ENCODE measurements around the gene ROBO3. TPM values are rescaled to one million over a fixed set of nuclear protein-coding genes. Genes with fewer than 3 reads are reported as not detected.

ROBO3 gene
- total and polyA plus RNA-seq, 2 donors (not counting 3 experiments of a cell fraction or from before 2014, with no cell fraction given), result 27.1 to 65.4 TPM

GRCh38 chr11:124896821-124897391 lies 31.7 kb downstream of the ROBO3 start:
- peak overlapping the region; percentile 76 to 89 (median 88) for H3K4me3 ChIP-seq (replicated peaks in 1 of 3; ENCODE audit: insufficient read depth in 1 of 3, low read depth in 1 of 3, low read length in 3 of 3)
- no peaks in the 10 kb centered on the region for H3K9me1 ChIP-seq (replicated peaks; ENCODE audit: control insufficient read depth, extremely low read depth, insufficient read depth, low read length)
- FAIRE-seq, result peak; percentile 77
- intact Hi-C loops (cut with micrococcal nuclease) (loop anchor here (1.0 to 10.0 kb wide), 5 partner anchors 21 to 1835 kb away; partner anchors contain the start of genes HSPA8 and STT3A), dilution Hi-C loops (cut with MboI; ENCODE audit: extremely low pct_ligation_motif_present, low sequenced_read_pairs) (no loop called here)
- DNase-seq (ENCODE audit: low read depth, low spot score), result no peak
- H3K4me2 ChIP-seq (ENCODE audit: insufficient read depth, low read length), result peak overlapping the region; percentile 78
- H2AFZ ChIP-seq (ENCODE audit: low read depth, low read length), result no peak overlapping the region
- BruUV-seq (replicated peaks), result no TSS peak
- ChIA-PET CTCF (interaction anchor here (0.7 to 5.7 kb wide), 11 partner anchors 9 to 189 kb away, joined by 3 to 70 read pairs (median 14); partner anchors contain the start of genes CCDC15 and HEPN1), POLR2A (interaction anchor here (0.9 to 4.2 kb wide), 6 partner anchors 9 to 56 kb away, joined by 5 to 39 read pairs (median 15); partner anchors contain the start of gene CCDC15)
- peaks cover 24 to 31% of the 10 kb centered on the region in 2 experiments for H3K36me3 ChIP-seq (ENCODE audit: control insufficient read depth in 2 of 2, extremely low read depth in 1 of 2, insufficient read depth in 2 of 2, low read length in 2 of 2)
- peaks cover 78% of the 10 kb centered on the region for H3K4me1 ChIP-seq (ENCODE audit: control insufficient read depth, extremely low read depth, insufficient read depth, low read length)
- no peaks in the 10 kb centered on the region for H3K27me3 ChIP-seq (ENCODE audit: control insufficient read depth in 2 of 2, insufficient read depth in 2 of 2, low read length in 2 of 2)
- no peaks in the 10 kb centered on the region for H4K20me1 ChIP-seq (replicated peaks; ENCODE audit: control insufficient read depth, extremely low read depth, insufficient read depth, low read length)
- peaks cover 65% of the 10 kb centered on the region for H3K79me2 ChIP-seq (ENCODE audit: control insufficient read depth, insufficient read depth, low read length)
- TF ChIP-seq POLR2A (IDR thresholded peaks at IDR 0.05; ENCODE audit: low read depth, low read length) (peak; percentile 67), POLR2AphosphoS5 (IDR thresholded peaks at IDR 0.05; ENCODE audit: insufficient read depth, low read depth, low read length) (peak; percentile 11), GATA2 (IDR thresholded peaks at IDR 0.05; ENCODE audit: insufficient read depth, insufficient read length, low read depth, low read length) (no peak), JUN (IDR thresholded peaks at IDR 0.05; ENCODE audit: borderline replicate concordance, insufficient read depth, insufficient read length, low read depth) (no peak), CTCF (IDR thresholded peaks at IDR 0.05; ENCODE audit: extremely low read depth in 1 of 2, insufficient read depth in 1 of 2, low read depth in 1 of 2, low read length in 2 of 2) (no peak), MYC (IDR thresholded peaks at IDR 0.05; ENCODE audit: low read depth, low read length) (no peak), EZH2 (IDR thresholded peaks at IDR 0.05; ENCODE audit: borderline replicate concordance, low read depth, low read length, severe bottlenecking) (no peak), FOS (IDR thresholded peaks at IDR 0.05; ENCODE audit: borderline replicate concordance, insufficient read depth, low read length) (no peak), MAX (IDR thresholded peaks at IDR 0.05; ENCODE audit: insufficient read depth, insufficient read length) (no peak)
- H3K9me3 ChIP-seq (replicated peaks; ENCODE audit: control insufficient read depth, insufficient read depth, low read length), result no peaks in the 10 kb centered on the region
- H3K27ac ChIP-seq (ENCODE audit: insufficient read depth, low read depth, low read length), result peak overlapping the region; percentile 95
- peak overlapping the region; percentile 88 for H3K9ac ChIP-seq (replicated peaks; ENCODE audit: extremely low read depth, insufficient read depth, low read length)
